DND-41 (cell line): Measurements from ENCODE around the gene NKX2-3.

Experiments
- ATAC-seq: fragments of 200-7000 bp; cut with Tn5 transposase; 3 replicates; pipeline ENCODE4 v1.9.1; 2021; ENCODE audit warnings: low read depth; ENCODE audit not compliant: insufficient read depth
- DNase-seq: peaks from one replicate; pipeline ENCODE4 v3.0.0-alpha.2; 2020
- H2AFZ ChIP-seq: 2 replicates; pipeline ENCODE4 v1.6.0; 2012; ENCODE audit warnings: low read depth, low read length
- H3K27ac ChIP-seq: 2 replicates; pipeline ENCODE4 v1.5.1; 2012; ENCODE audit warnings: low read length, inconsistent platforms
- H3K27me3 ChIP-seq: fragments of 200-600 bp; sonication (generic); 2 replicates; pipeline ENCODE4 v1.6.0; 2012; ENCODE audit warnings: low read length, mild to moderate bottlenecking, inconsistent platforms; ENCODE audit not compliant: insufficient read depth, poor library complexity
- H3K36me3 ChIP-seq: 2 replicates; pipeline ENCODE4 v1.5.1; 2012; ENCODE audit warnings: low read length, inconsistent platforms; ENCODE audit not compliant: insufficient read depth
- H3K4me1 ChIP-seq: 2 replicates; pipeline ENCODE4 v1.5.1; 2012; ENCODE audit warnings: mild to moderate bottlenecking, low read length; ENCODE audit not compliant: insufficient read depth
- H3K4me2 ChIP-seq: 2 replicates; pipeline ENCODE4 v1.6.0; 2012; ENCODE audit warnings: mild to moderate bottlenecking, moderate library complexity, low read length, inconsistent platforms; ENCODE audit not compliant: insufficient read depth
- H3K4me3 ChIP-seq, 2 experiments: fragments of 200-600 bp in 1 of 2; shearing (Covaris generic) in 1 of 2; 2 replicates each; pipeline ENCODE4 v1.5.1; 2012 to 2016; ENCODE audit warnings: inconsistent platforms in 2 of 2, low read length in 2 of 2, mild to moderate bottlenecking in 2 of 2, low read depth in 1 of 2, moderate library complexity in 1 of 2
- H3K79me2 ChIP-seq: 2 replicates; pipeline ENCODE4 v1.6.0; 2012; ENCODE audit warnings: low read length, inconsistent platforms; ENCODE audit not compliant: insufficient read depth
- H3K9ac ChIP-seq: 2 replicates; pipeline ENCODE4 v1.6.0; 2012; ENCODE audit warnings: low read depth, mild to moderate bottlenecking, inconsistent platforms, low read length, moderate library complexity
- H3K9me3 ChIP-seq: 2 replicates; pipeline ENCODE4 v1.5.1; 2012; ENCODE audit warnings: low read length, moderate library complexity, mild to moderate bottlenecking, inconsistent platforms; ENCODE audit not compliant: insufficient read depth, severe bottlenecking
- H4K20me1 ChIP-seq: 2 replicates; pipeline ENCODE4 v1.6.0; 2012; ENCODE audit warnings: low read length; ENCODE audit not compliant: insufficient read depth
- EZH2 ChIP-seq: IDR thresholded peaks from 3 replicates; pipeline ENCODE4 v1.6.1; 2012; ENCODE audit warnings: borderline replicate concordance, low read depth, mild to moderate bottlenecking, moderate library complexity, low read length, inconsistent platforms; ENCODE audit not compliant: severe bottlenecking
- TF ChIP-seq, protein P1 (sequence below): IDR thresholded peaks from 2 replicates; pipeline ENCODE4 v1.5.1; 2012; ENCODE audit warnings: borderline replicate concordance, low read length, moderate library complexity, mild to moderate bottlenecking; ENCODE audit not compliant: poor library complexity, severe bottlenecking; ENCODE audit errors: extremely low read depth

The NKX2-3 gene

DNA sequence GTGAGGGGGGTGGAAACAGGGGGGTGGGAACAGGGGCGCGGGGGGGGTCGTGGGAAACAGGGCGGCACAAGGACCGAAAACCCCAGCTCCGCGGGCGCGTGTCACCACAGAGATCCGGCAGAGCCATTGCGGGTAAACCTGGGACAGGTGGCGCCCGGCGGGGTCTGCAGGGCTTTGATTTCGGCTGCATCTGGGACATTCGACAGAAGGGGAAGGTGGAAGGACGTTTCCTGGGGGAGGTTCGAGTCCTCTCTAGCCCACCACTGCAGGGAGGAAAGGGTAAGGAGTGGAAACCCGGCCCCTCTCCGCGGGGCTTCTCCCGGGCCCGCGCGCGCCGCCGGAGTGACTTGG is 7.5 kb downstream of the NKX2-3 start:
- Histone ChIP-seq H3K27me3 (peaks cover 14% of the 10 kb centered on the region), H3K4me3 (no peak overlapping the region), H4K20me1 (no peaks in the 10 kb centered on the region), H3K4me1 (no peaks in the 10 kb centered on the region), H2AFZ (no peak overlapping the region), H3K9me3 (no peaks in the 10 kb centered on the region), H3K79me2 (no peaks in the 10 kb centered on the region), H3K4me2 (no peak overlapping the region), H3K27ac (no peak overlapping the region), H3K9ac (no peak overlapping the region), H3K36me3 (no peaks in the 10 kb centered on the region)
- ATAC-seq (no peak), DNase-seq (no peak)
- no peak for TF ChIP-seq EZH2
- TF ChIP-seq, protein P1, sequence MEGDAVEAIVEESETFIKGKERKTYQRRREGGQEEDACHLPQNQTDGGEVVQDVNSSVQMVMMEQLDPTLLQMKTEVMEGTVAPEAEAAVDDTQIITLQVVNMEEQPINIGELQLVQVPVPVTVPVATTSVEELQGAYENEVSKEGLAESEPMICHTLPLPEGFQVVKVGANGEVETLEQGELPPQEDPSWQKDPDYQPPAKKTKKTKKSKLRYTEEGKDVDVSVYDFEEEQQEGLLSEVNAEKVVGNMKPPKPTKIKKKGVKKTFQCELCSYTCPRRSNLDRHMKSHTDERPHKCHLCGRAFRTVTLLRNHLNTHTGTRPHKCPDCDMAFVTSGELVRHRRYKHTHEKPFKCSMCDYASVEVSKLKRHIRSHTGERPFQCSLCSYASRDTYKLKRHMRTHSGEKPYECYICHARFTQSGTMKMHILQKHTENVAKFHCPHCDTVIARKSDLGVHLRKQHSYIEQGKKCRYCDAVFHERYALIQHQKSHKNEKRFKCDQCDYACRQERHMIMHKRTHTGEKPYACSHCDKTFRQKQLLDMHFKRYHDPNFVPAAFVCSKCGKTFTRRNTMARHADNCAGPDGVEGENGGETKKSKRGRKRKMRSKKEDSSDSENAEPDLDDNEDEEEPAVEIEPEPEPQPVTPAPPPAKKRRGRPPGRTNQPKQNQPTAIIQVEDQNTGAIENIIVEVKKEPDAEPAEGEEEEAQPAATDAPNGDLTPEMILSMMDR: no peak

DNA sequence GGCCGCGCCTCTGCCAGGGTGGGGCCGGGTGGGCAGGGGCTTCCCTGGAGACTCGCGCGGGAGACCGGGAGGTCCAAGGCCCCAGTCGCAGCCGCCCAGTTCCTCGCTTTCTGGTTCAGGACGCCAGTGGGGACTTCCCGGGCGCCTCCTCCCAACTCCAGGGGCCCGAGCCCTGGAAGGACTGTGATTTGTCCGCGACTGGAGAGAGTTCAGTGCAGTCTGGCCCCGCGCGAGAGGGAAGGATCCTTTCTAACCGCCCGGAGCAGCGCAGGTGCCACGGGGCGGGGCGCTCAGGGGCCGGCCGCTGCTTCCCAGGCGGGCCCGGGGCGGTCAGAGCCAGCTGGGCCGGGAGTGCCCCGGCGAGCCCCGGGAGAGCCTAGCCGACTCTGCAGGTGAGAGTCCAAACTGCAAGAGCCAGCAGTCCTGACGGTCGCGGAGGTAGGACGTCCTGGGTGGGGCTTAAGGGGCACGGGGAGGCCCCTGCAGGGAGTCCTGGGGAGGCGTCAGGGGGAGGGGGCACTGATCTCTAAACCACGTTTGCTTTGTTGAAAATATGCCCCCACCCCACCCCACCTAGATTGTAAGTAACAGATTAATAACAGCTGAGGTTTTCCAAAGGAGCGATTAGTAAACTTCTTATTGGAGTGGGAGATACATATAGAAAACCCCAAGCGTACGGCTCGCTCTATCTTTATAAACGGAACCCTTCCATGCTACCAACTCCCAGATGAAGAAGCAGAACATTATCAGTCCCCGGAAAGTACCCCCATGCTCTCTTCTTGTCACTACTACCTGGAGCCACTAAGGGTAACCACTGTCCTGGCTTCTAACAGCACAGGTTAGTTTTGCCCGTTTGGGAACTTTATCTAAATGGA is 8.2 kb downstream of the NKX2-3 start:
- H3K4me2 ChIP-seq: no peak overlapping the region
- no peak for ATAC-seq
- no peak for DNase-seq
- no peaks in the 10 kb centered on the region for H3K4me1 ChIP-seq
- peaks cover 14% of the 10 kb centered on the region for H3K27me3 ChIP-seq
- no peak overlapping the region for H3K4me3 ChIP-seq
- no peaks in the 10 kb centered on the region for H3K36me3 ChIP-seq
- H3K79me2 ChIP-seq: no peaks in the 10 kb centered on the region
- TF ChIP-seq EZH2: no peak
- TF ChIP-seq, protein P1: no peak
- no peaks in the 10 kb centered on the region for H4K20me1 ChIP-seq
- H2AFZ ChIP-seq: no peak overlapping the region
- H3K27ac ChIP-seq: no peak overlapping the region
- H3K9me3 ChIP-seq: no peaks in the 10 kb centered on the region
- H3K9ac ChIP-seq: no peak overlapping the region

DNA sequence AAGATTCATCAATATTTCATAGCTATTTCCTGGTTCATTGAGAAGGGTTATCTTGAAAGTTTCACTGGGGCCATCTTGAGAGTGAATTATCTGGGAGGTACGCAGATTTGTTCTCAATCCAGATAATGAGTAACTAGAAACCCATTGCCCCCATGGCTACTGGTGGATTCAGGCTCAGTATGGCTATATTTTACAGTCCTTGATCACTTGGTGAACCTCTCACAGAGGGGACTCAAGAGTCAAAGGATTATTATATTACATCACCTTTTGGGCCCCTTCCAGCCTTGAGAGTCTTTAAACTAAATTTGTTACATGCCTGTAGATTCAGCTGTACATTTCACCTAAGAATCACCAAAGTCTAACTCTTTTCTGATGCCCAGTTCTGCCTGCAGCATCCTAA is 11.6 kb downstream of the NKX2-3 start:
- no peak overlapping the region for H3K4me3 ChIP-seq
- peaks cover 10% of the 10 kb centered on the region for H3K27me3 ChIP-seq
- no peak overlapping the region for H3K4me2 ChIP-seq
- TF ChIP-seq, protein P1: no peak
- TF ChIP-seq EZH2: no peak
- H3K9ac ChIP-seq: no peak overlapping the region
- no peak for ATAC-seq
- no peak overlapping the region for H3K27ac ChIP-seq
- H3K4me1 ChIP-seq: no peaks in the 10 kb centered on the region
- DNase-seq: no peak
- H3K79me2 ChIP-seq: no peaks in the 10 kb centered on the region
- no peaks in the 10 kb centered on the region for H3K36me3 ChIP-seq
- no peak overlapping the region for H2AFZ ChIP-seq
- no peaks in the 10 kb centered on the region for H4K20me1 ChIP-seq
- H3K9me3 ChIP-seq: no peaks in the 10 kb centered on the region
